Hepatocyte (in vitro differentiated cells): ENCODE results near the gene ZAP70. TPM values are rescaled to one million over a fixed set of nuclear protein-coding genes. Genes with fewer than 3 reads are reported as not detected.

ENCODE experiments used
- DNase-seq: peaks from one replicate; pipeline ENCODE4 v3.0.0-alpha.2; 2016; ENCODE audit warnings: low spot score
- H2AFZ ChIP-seq: fragments of 200-600 bp; sonication (generic); 2 replicates; pipeline ENCODE4 v1.6.0; 2016; ENCODE audit warnings: antibody characterized with exemption, mild to moderate bottlenecking
- H3K27ac ChIP-seq: fragments of 200-600 bp; sonication (generic); 2 replicates; pipeline ENCODE4 v1.5.1; 2016; ENCODE audit warnings: mild to moderate bottlenecking
- H3K27me3 ChIP-seq: fragments of 200-600 bp; sonication (generic); 2 replicates; pipeline ENCODE4 v1.6.1; 2016
- H3K36me3 ChIP-seq: fragments of 200-600 bp; sonication (generic); replicated peaks from 2 replicates; pipeline ENCODE4 v1.5.1; 2016; ENCODE audit warnings: low read depth; ENCODE audit not compliant: insufficient read depth
- H3K4me1 ChIP-seq: fragments of 200-600 bp; sonication (generic); 2 replicates; pipeline ENCODE4 v1.5.1; 2016; ENCODE audit warnings: mild to moderate bottlenecking, moderate library complexity; ENCODE audit not compliant: insufficient read depth
- H3K4me2 ChIP-seq: fragments of 200-600 bp; sonication (generic); 2 replicates; pipeline ENCODE4 v1.6.0; 2016
- H3K4me3 ChIP-seq: fragments of 200-600 bp; sonication (generic); 2 replicates; pipeline ENCODE4 v1.5.1; 2016; ENCODE audit warnings: mild to moderate bottlenecking
- H3K79me2 ChIP-seq: fragments of 200-600 bp; sonication (generic); 2 replicates; pipeline ENCODE4 v1.6.0; 2017; ENCODE audit warnings: mild to moderate bottlenecking
- H3K9me2 ChIP-seq: fragments of 200-600 bp; sonication (generic); replicated peaks from 2 replicates; pipeline ENCODE4 v1.6.0; 2017; ENCODE audit warnings: mild to moderate bottlenecking; ENCODE audit not compliant: insufficient read depth
- H3K9me3 ChIP-seq: fragments of 200-600 bp; sonication (generic); 2 replicates; pipeline ENCODE4 v1.5.1; 2016; ENCODE audit warnings: low read depth, mild to moderate bottlenecking
- H4K20me1 ChIP-seq: fragments of 200-600 bp; sonication (generic); 2 replicates; pipeline ENCODE4 v1.6.0; 2016; ENCODE audit warnings: mild to moderate bottlenecking; ENCODE audit not compliant: insufficient read depth, poor library complexity, severe bottlenecking
- CTCF ChIP-seq: fragments of 200-600 bp; sonication (generic); IDR thresholded peaks from 2 replicates; pipeline ENCODE4 v1.5.1; 2016; ENCODE audit warnings: antibody characterized with exemption, mild to moderate bottlenecking; ENCODE audit not compliant: poor library complexity
- EZH2 ChIP-seq: fragments of 200-600 bp; sonication (generic); IDR thresholded peaks from 2 replicates; pipeline ENCODE4 v1.6.1; 2016; ENCODE audit warnings: antibody characterized with exemption, mild to moderate bottlenecking, borderline replicate concordance
- EZH2phosphoT487 ChIP-seq: fragments of 200-600 bp; sonication (generic); IDR thresholded peaks from one replicate; pipeline ENCODE4 v1.6.1; 2018; ENCODE audit warnings: antibody characterized with exemption, mild to moderate bottlenecking, low read depth, moderate library complexity; ENCODE audit not compliant: unreplicated experiment, severe bottlenecking
- WGBS: methylation state at CpG from one replicate; pipeline ENCODE4 v1.1.6; 2016; ENCODE audit warnings: low lambda C conversion rate; ENCODE audit errors: missing lambda C conversion rate; 5-methylcytosine and 5-hydroxymethylcytosine counted together
- polyA plus RNA-seq: library from polyadenylated mRNA; unstranded; fragments of >200 nt; fragmentation: Nextera tagmentation; extraction: Ambion mirVana; gene quantifications from 2 replicates; pipeline ENCODE4 v1.2.1, GENCODE V29; 2016
- total RNA-seq: library from RNA; depleted of rRNA; stranded (reverse); fragments of >200 nt; gene quantifications from 2 replicates; pipeline ENCODE4 v1.2.3, GENCODE V29; 2014

The ZAP70 gene
- total and polyA plus RNA-seq, 2 experiments from 2014 or later: 0.80 to 1.5 TPM

- Histone ChIP-seq H3K4me1 (no peaks in the 10 kb centered on the region), H2AFZ (no peak overlapping the region), H3K36me3 (no peaks in the 10 kb centered on the region), H3K4me3 (no peak overlapping the region), H3K4me2 (no peak overlapping the region), H3K27me3 (no peaks in the 10 kb centered on the region), H3K27ac (no peak overlapping the region), H3K9me3 (no peaks in the 10 kb centered on the region), H4K20me1 (no peaks in the 10 kb centered on the region), H3K9me2 (no peaks in the 10 kb centered on the region), H3K79me2 (no peaks in the 10 kb centered on the region)
- 93% methylated on average over 44 of the region's 44 CpGs for WGBS
- TF ChIP-seq CTCF: no peak
- no peak for TF ChIP-seq EZH2
- TF ChIP-seq EZH2phosphoT487: no peak
- DNase-seq: no peak
These were observed 21.0 kb downstream of the ZAP70 start for GRCh38 chr2:97734061-97735051.

- H3K36me3 ChIP-seq: no peaks in the 10 kb centered on the region
- no peaks in the 10 kb centered on the region for H3K4me1 ChIP-seq
- no peak for DNase-seq
- H3K79me2 ChIP-seq: no peaks in the 10 kb centered on the region
- H3K27me3 ChIP-seq: no peaks in the 10 kb centered on the region
- no peak for TF ChIP-seq CTCF
- no peak for TF ChIP-seq EZH2
- TF ChIP-seq EZH2phosphoT487: no peak
- no peak overlapping the region for H3K4me2 ChIP-seq
- H3K27ac ChIP-seq: no peak overlapping the region
- H3K4me3 ChIP-seq: no peak overlapping the region
- no peaks in the 10 kb centered on the region for H4K20me1 ChIP-seq
- 95% methylated on average over 24 of the region's 29 CpGs for WGBS
- no peaks in the 10 kb centered on the region for H3K9me2 ChIP-seq
- H2AFZ ChIP-seq: no peak overlapping the region
- H3K9me3 ChIP-seq: no peaks in the 10 kb centered on the region
These were observed 21.8 kb downstream of the ZAP70 start for GRCh38 chr2:97735161-97735561.

- no peaks in the 10 kb centered on the region for H3K79me2 ChIP-seq
- H3K36me3 ChIP-seq: no peaks in the 10 kb centered on the region
- WGBS: 86% methylated on average over 4 of the region's 4 CpGs
- H3K27me3 ChIP-seq: no peaks in the 10 kb centered on the region
- no peaks in the 10 kb centered on the region for H3K9me2 ChIP-seq
- TF ChIP-seq EZH2phosphoT487: no peak
- TF ChIP-seq CTCF: no peak
- no peak for TF ChIP-seq EZH2
- H3K4me2 ChIP-seq: no peak overlapping the region
- no peak overlapping the region for H3K27ac ChIP-seq
- no peak overlapping the region for H3K4me3 ChIP-seq
- H4K20me1 ChIP-seq: no peaks in the 10 kb centered on the region
- H3K9me3 ChIP-seq: no peaks in the 10 kb centered on the region
- DNase-seq: no peak
- no peaks in the 10 kb centered on the region for H3K4me1 ChIP-seq
- H2AFZ ChIP-seq: no peak overlapping the region
These were observed 22.8 kb downstream of the ZAP70 start for GRCh38 chr2:97736185-97736584.
